IMR-90 (cell line): Measurements from ENCODE around the gene MPV17.
A peak's percentile ranks its signal among the peaks of the same experiment; 100 is the strongest.

Experiments
- CEBPB ChIP-seq: IDR thresholded peaks from 2 replicates; pipeline ENCODE4 v1.6.1; 2012; ENCODE audit warnings: low read depth, low read length, improper control_type of control experiment
- MAZ ChIP-seq: IDR thresholded peaks from 2 replicates; pipeline ENCODE4 v1.6.1; 2012; ENCODE audit warnings: low read depth, mild to moderate bottlenecking, low read length, improper control_type of control experiment, moderate library complexity, borderline replicate concordance
- MXI1 ChIP-seq: IDR thresholded peaks from 2 replicates; pipeline ENCODE4 v1.6.1; 2012; ENCODE audit warnings: low read depth, mild to moderate bottlenecking, low read length, moderate library complexity, borderline replicate concordance
- POLR2A ChIP-seq: IDR thresholded peaks from 2 replicates; pipeline ENCODE4 v1.6.1; 2012; ENCODE audit warnings: mild to moderate bottlenecking, low read depth, low read length
- SMC3 ChIP-seq: fragments of 150-350 bp; IDR thresholded peaks from 2 replicates; pipeline ENCODE4 v1.6.1; 2016; ENCODE audit warnings: low read depth, mild to moderate bottlenecking, antibody characterized with exemption, low read length, moderate library complexity
- TF ChIP-seq, protein P1 (sequence below): conservative IDR thresholded peaks from 2 replicates; pipeline ENCODE4 v1.5.1; 2012; ENCODE audit warnings: mild to moderate bottlenecking, low read depth, low read length, improper control_type of control experiment

DNA sequence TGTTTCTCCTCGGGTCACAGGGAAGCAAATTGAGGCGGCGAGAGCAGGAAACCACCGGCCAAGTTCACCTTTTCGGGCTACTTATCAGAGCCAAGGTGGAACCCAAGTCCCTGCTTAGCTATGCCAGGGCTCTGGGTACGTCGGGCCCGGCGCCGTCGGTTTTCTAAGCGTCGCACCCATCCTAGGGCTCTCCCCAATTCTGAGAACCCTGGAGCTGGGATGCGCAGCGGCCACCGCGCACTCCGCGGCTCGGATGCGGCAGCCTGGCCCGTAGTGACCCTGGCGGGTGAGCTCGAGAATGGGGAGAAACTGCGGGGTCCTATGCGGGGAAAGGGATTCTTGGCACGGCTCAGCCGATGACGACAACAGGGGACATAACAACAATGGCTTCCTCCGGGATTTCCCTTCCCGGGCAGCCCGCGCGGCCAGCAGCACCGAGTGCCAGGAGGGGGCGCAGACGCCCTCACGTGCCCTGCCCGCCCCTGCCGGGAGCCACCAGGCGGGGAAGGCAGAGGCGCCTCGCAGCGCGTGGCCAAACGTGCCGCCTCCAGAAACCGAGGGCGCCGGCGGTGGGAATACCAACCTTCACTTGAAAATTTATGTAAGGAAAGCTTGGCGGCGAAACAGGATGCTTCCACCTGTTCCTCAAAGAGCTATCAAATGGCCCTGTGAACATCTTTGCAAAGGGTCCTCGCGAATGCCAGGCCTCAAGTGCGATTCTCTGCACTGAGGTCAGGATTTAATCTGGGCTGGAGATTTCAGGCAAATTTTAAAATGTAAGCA lies 58.0 kb downstream of the MPV17 start:
- TF ChIP-seq, protein P1, sequence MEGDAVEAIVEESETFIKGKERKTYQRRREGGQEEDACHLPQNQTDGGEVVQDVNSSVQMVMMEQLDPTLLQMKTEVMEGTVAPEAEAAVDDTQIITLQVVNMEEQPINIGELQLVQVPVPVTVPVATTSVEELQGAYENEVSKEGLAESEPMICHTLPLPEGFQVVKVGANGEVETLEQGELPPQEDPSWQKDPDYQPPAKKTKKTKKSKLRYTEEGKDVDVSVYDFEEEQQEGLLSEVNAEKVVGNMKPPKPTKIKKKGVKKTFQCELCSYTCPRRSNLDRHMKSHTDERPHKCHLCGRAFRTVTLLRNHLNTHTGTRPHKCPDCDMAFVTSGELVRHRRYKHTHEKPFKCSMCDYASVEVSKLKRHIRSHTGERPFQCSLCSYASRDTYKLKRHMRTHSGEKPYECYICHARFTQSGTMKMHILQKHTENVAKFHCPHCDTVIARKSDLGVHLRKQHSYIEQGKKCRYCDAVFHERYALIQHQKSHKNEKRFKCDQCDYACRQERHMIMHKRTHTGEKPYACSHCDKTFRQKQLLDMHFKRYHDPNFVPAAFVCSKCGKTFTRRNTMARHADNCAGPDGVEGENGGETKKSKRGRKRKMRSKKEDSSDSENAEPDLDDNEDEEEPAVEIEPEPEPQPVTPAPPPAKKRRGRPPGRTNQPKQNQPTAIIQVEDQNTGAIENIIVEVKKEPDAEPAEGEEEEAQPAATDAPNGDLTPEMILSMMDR, result peak; percentile 63
- TF ChIP-seq CEBPB (no peak), POLR2A (no peak), MAZ (peak; percentile 46; the same call in 1 of the 2 replicates), SMC3 (peak; percentile 47), MXI1 (peak; percentile 40; the same call in 1 of the 2 replicates)
